Glomerular endothelial cell (primary cell): ENCODE data around the gene TMEM256. TPM values are rescaled to one million over a fixed set of nuclear protein-coding genes. Genes with fewer than 3 reads are reported as not detected.
"Not testable (repeated sequence)": the region's sequence is repeated elsewhere in the genome, so short reads cannot be mapped to it uniquely, and the experiment has no call there.

Experiments used
- DNase-seq: peaks from one replicate; pipeline ENCODE4 v3.0.0-alpha.2; 2011; ENCODE audit warnings: low read depth, low spot score; ENCODE audit errors: extremely low read depth
- total RNA-seq: library from RNA; depleted of rRNA; stranded (reverse); fragments of >200 nt; gene quantifications from 2 replicates; pipeline ENCODE4 v1.2.3, GENCODE V29; 2015

TMEM256 gene
- total RNA-seq, 1 donor from 2014 or later = 56.7 TPM

- no peak for DNase-seq
Measured at GRCh38 chr17:7388856-7389255, 15.0 kb downstream of the TMEM256 start.

GRCh38 chr17:7384489-7385081, 19.3 kb downstream of the TMEM256 start:
- no peak for DNase-seq

GRCh38 chr17:7383742-7384488, 20.0 kb downstream of the TMEM256 start:
- DNase-seq = no peak

GRCh38 chr17:7383371-7383741, 20.5 kb downstream of the TMEM256 start:
- no peak for DNase-seq

GRCh38 chr17:7382901-7383300, 21.0 kb downstream of the TMEM256 start:
- DNase-seq = no peak

- no peak for DNase-seq
Measured at GRCh38 chr17:7380855-7381683, 22.8 kb downstream of the TMEM256 start, which contains the start of gene TNK1. TNK1 (plus strand) TSS chr17:7381089; CDS start chr17:7382927, 1,838 bp downstream.

- no peak for DNase-seq
Measured at GRCh38 chr17:7380321-7380720, 23.6 kb downstream of the TMEM256 start.

GRCh38 chr17:7379134-7379533, 24.8 kb downstream of the TMEM256 start:
- no peak for DNase-seq

GRCh38 chr17:7374353-7374752, 29.5 kb downstream of the TMEM256 start:
- no peak for DNase-seq

GRCh38 chr17:7370853-7371252, 33.0 kb downstream of the TMEM256 start:
- no peak for DNase-seq

GRCh38 chr17:7369825-7370224, 34.1 kb downstream of the TMEM256 start:
- no peak for DNase-seq

- DNase-seq = not testable (repeated sequence)
Measured at GRCh38 chr17:7368599-7368994, 35.3 kb downstream of the TMEM256 start.

- DNase-seq = no peak
Measured at GRCh38 chr17:7367918-7368598, 35.8 kb downstream of the TMEM256 start.

- no peak for DNase-seq
Measured at GRCh38 chr17:7367083-7367482, 36.8 kb downstream of the TMEM256 start.

GRCh38 chr17:7365963-7366362, 37.9 kb downstream of the TMEM256 start:
- not testable (repeated sequence) for DNase-seq

- DNase-seq = no peak
Measured at GRCh38 chr17:7363311-7363710, 40.6 kb downstream of the TMEM256 start.

GRCh38 chr17:7361906-7362305, 42.0 kb downstream of the TMEM256 start:
- no peak for DNase-seq

- no peak for DNase-seq
Measured at GRCh38 chr17:7357381-7357780, 46.5 kb downstream of the TMEM256 start.

- no peak for DNase-seq
Measured at GRCh38 chr17:7356756-7357155, 47.1 kb downstream of the TMEM256 start.

- no peak for DNase-seq
Measured at GRCh38 chr17:7356072-7356549, 47.8 kb downstream of the TMEM256 start.

- no peak for DNase-seq
Measured at GRCh38 chr17:7355573-7355972, 48.3 kb downstream of the TMEM256 start.
